MV-4-11 (cell line): Measurements from ENCODE around the gene GPALPP1.
"Not testable (repeated sequence)": the region's sequence is repeated elsewhere in the genome, so short reads cannot be mapped to it uniquely, and the experiment has no call there.

ENCODE experiments used
- DNase-seq: peaks from one replicate; lab custom pipeline; 2025; lab: John Stamatoyannopoulos, UW

Gene GPALPP1

GRCh38 chr13:45007225-45007624 is 17.9 kb downstream of the GPALPP1 start:
- DNase-seq = no peak

- no peak for DNase-seq
Measured at GRCh38 chr13:45007823-45008222, 18.5 kb downstream of the GPALPP1 start.

GRCh38 chr13:45011198-45011597 is 21.9 kb downstream of the GPALPP1 start:
- DNase-seq = no peak

GRCh38 chr13:45015300-45015699 is 26.0 kb downstream of the GPALPP1 start:
- DNase-seq = no peak

GRCh38 chr13:45016792-45017425 is 27.6 kb downstream of the GPALPP1 start:
- no peak for DNase-seq

GRCh38 chr13:45019981-45020380 is 30.6 kb downstream of the GPALPP1 start:
- DNase-seq = not testable (repeated sequence)

GRCh38 chr13:45021250-45021649 is 31.9 kb downstream of the GPALPP1 start:
- no peak for DNase-seq

GRCh38 chr13:45024847-45025246 is 35.5 kb downstream of the GPALPP1 start:
- no peak for DNase-seq

- no peak for DNase-seq
Measured at GRCh38 chr13:45034342-45034741, 45.0 kb downstream of the GPALPP1 start.

- no peak for DNase-seq
Measured at GRCh38 chr13:45036206-45036605, 46.9 kb downstream of the GPALPP1 start.

- DNase-seq = no peak
Measured at GRCh38 chr13:45040173-45040572, 50.8 kb downstream of the GPALPP1 start.

GRCh38 chr13:45040622-45041021 is 51.3 kb downstream of the GPALPP1 start:
- DNase-seq = no peak

- no peak for DNase-seq
Measured at GRCh38 chr13:45042539-45042938, 53.2 kb downstream of the GPALPP1 start.

GRCh38 chr13:45046445-45046844 is 57.1 kb downstream of the GPALPP1 start:
- DNase-seq = no peak

- DNase-seq = peak; percentile 59
Measured at GRCh38 chr13:45047394-45048310, 58.3 kb downstream of the GPALPP1 start.

GRCh38 chr13:45048890-45049407 is 59.6 kb downstream of the GPALPP1 start:
- DNase-seq = no peak

GRCh38 chr13:45049478-45049877 is 60.1 kb downstream of the GPALPP1 start:
- no peak for DNase-seq

GRCh38 chr13:45051315-45051714 is 62.0 kb downstream of the GPALPP1 start:
- no peak for DNase-seq

GRCh38 chr13:45055198-45055901 is 66.0 kb downstream of the GPALPP1 start:
- peak; percentile 46 for DNase-seq

GRCh38 chr13:45055902-45056648 is 66.7 kb downstream of the GPALPP1 start:
- peak; percentile 22 for DNase-seq

- no peak for DNase-seq
Measured at GRCh38 chr13:45060062-45060461, 70.7 kb downstream of the GPALPP1 start.
